HG03342 (cell line): ENCODE results near the gene OTOG.

Experiments used
- ATAC-seq: cut with Tn5 transposase; IDR thresholded peaks from one replicate; pipeline ENCODE4 v1.9.1; 2021; ENCODE audit warnings: mild to moderate bottlenecking, moderate library complexity; ENCODE audit not compliant: unreplicated experiment

Gene OTOG

DNA sequence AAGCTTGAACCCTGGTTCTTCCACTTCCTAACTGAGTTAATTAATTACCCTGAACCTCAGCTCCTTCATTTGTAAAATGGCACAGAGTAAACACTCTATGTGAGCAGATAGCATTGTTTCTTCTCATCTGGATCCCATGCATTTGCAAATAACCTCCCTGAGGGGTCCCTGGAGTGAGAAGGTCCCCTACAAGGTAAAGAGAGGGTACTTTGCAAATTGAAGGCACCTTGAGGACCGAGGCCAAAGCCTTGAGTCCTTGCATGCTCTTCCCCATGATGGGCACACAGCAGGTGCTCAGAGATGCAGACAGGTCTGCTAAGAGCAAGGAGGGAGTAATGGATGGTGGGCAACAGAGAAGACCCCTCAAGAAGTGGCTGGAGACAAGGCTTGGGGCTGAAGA lies 33.2 kb downstream of the OTOG start:
- ATAC-seq = no peak

DNA sequence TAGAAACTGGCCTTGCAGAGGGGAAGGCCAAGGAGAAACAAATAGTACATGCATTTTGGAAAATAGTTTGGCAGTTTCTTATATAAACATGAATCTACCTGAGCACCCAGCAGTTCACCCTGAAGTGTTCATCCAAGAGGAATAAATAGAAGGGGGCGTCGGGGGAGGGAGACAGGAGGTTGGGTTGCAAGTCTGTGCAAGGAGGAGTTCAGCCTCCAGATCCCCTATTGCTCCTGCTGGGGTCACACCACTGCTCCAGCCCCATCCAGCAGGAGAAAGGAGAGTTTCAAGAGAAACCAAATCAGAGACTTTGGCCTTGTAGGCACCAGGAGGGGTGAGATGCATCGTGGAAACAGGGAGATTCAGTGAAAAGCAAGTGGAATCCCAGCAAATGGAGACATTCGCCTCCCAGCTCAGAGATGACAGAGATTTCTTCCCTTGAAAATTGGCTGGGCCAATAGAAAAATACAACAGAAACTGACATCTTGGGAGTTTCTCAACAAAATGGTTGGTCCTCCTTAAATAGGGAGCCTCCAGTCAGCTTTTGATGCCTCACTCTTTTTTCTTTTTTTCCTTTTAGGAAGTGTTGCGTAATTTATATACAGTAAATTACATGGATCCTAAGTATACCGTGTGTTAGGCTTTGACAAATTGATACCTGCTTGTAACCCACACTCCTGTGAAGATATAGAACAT lies 34.1 kb downstream of the OTOG start:
- ATAC-seq = no peak

GRCh38 chr11:17581732-17582053 lies 34.6 kb downstream of the OTOG start:
- ATAC-seq = no peak

DNA sequence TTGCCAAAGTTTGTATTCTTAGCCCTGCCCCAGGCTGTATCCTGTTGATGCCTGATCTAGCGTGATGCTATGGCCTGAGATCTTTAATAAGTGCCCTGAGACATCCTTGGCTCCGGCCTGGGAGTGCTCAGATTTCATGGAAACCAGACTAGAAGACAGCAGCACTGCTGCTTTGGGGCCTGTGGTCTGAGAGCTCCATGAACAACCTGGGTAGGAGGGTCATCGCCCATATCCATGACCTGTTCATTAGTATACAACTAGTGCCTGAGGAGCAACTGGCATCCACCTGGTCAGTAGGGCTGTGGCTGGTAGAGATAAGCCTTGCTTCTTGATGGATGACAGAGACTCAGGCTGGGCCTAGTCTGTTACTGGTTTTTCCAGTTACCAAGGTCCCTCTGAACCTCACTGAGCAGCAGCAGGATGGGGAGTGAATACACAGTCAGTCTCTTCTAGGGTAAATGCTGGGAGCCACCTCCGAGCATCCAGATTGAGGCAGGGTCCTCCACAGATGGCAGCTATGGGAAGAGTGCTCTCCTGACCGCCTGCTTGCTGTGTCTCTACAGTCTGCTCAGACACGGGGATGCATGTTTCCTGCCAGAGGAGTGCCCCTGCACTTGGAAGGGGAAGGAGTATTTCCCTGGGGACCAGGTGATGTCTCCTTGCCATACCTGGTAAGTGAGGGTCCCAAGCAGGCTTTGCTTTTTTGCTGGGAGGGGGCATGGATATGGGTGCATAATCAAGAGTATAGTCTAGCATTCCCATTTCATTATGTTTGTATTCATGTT lies 39.0 kb downstream of the OTOG start:
- ATAC-seq = no peak

DNA sequence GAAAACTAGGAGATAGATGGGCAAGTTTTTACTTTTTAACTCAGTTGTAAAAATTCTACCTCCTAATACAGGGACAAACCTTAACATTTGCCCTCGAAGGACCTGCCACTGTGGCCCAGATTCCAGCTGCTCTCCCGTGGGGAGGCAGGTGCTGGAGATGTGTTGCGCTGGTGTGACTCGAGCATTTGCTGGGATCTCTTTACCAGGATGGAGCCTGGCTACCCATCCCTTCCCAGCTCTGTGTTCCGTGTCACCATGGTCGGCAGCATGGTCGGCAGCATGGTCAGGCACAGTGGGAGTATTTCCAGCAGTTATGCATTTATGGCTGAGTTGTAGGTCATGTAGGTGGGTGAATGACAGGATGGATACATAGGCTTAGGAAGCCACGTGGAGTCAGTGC lies 41.1 kb downstream of the OTOG start:
- no peak for ATAC-seq

GRCh38 chr11:17588721-17589120 lies 41.7 kb downstream of the OTOG start:
- no peak for ATAC-seq

GRCh38 chr11:17590463-17590862 lies 43.4 kb downstream of the OTOG start:
- ATAC-seq = no peak

DNA sequence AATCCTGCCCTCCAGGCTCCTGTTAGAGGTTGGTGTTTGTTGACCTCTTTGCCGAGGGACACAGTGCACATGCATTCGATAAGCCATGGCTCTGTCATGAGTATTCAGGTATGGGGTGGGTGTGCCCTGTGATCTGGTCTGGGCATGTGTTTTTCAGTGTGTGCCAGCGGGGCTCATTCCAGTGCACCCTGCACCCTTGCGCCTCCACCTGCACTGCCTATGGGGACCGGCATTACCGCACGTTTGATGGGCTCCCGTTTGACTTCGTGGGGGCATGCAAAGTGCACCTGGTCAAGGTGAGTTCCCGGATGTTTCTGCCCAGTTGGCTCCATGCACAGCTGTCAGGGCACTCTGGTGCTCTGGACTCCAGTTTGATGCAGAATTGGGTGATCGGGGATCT lies 44.2 kb downstream of the OTOG start:
- ATAC-seq = no peak

GRCh38 chr11:17593466-17594245 lies 46.6 kb downstream of the OTOG start:
- ATAC-seq = no peak

DNA sequence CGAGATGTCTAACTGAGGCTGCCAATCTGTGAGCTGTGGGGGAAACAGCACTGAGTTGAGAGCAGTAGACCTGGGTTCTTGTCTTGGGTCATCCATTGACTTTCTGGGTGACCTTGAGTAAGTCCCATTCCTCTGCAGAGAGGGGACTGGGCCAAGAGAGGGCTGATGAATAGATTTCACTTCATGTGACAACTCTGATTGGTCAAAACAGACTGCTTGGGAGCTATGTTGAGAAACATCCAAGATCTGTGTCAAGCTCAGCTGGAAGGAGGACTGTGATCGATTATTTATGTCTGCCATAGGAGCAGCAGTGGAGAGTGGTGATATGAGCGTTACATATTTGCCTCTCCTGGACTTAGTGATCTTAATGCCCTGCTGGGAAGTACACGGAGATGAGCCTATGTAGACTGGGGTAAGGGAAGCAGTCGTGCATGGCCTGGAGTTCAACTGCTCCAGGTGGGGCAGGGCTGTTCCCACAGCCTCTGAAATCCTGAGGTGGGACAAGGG lies 47.7 kb downstream of the OTOG start:
- no peak for ATAC-seq

DNA sequence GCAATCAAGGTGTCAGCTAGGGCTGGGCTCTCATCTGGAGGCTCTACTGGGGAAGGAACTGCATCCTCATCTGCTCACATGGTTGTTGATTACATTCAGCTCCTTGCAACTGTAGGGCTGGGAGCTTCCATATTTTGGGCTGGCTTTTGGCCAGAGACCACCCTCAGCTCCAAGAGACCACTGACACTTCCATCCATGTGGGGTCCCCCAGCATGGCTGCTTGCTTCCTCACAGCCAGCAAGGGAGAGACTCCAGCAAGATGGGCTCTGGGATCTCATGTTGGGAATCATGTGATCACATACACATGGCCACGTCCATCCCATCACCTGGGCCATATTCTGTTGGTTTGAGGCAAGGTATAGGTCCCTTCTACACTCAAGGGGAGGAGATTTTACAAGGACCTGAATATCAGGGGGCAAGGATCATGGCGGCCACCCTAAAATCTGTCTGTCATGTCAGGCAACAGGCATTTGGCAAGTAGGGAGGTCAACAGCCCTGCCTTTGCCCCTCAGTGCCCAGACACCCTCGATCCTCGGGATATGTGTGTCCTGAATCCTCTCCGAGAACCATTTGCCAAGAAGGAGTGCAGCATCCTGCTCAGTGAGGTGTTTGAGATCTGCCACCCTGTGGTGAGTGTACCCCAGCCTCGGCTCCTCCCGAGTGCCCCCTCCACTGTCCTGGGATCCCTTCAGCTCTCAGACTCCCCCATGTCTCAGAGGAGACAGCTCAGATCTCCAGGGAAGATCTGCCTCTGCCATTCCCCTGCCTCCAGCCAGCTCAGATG lies 48.7 kb downstream of the OTOG start:
- ATAC-seq = no peak

DNA sequence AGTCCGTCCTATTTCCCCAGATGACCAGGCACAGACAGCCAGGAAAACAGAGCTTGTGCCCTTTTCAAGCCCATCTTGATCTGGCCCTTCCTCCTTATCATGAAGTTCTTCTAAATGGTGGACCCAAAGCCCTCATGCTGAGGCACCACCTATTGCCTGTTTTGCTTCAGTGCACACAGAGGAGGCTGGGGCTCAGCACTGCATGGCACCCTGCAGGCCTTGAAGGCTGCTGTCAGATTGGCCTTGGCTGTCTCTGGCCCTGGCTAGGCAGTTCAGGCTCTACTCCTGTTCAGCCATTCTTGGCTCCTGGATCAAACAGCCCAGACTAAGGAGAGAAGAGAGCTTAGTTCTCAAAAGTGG lies 49.2 kb downstream of the OTOG start:
- no peak for ATAC-seq

DNA sequence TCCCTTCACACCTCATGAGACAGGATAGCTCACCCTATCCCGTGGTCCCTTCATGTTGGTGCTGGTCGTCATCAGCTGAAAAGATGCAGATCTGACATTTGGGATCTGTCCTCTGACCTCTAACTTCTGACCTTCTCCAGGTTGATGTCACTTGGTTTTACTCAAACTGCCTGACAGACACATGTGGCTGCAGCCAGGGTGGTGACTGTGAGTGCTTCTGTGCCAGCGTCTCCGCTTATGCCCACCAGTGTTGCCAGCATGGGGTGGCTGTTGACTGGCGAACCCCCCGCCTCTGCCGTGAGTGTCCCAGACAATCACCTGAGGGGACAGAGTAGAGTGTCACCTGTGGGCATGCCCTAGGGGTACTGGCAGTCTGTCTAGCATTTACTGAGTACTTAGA lies 49.7 kb downstream of the OTOG start:
- ATAC-seq = no peak

GRCh38 chr11:17597770-17598169 lies 50.7 kb downstream of the OTOG start:
- ATAC-seq = no peak

DNA sequence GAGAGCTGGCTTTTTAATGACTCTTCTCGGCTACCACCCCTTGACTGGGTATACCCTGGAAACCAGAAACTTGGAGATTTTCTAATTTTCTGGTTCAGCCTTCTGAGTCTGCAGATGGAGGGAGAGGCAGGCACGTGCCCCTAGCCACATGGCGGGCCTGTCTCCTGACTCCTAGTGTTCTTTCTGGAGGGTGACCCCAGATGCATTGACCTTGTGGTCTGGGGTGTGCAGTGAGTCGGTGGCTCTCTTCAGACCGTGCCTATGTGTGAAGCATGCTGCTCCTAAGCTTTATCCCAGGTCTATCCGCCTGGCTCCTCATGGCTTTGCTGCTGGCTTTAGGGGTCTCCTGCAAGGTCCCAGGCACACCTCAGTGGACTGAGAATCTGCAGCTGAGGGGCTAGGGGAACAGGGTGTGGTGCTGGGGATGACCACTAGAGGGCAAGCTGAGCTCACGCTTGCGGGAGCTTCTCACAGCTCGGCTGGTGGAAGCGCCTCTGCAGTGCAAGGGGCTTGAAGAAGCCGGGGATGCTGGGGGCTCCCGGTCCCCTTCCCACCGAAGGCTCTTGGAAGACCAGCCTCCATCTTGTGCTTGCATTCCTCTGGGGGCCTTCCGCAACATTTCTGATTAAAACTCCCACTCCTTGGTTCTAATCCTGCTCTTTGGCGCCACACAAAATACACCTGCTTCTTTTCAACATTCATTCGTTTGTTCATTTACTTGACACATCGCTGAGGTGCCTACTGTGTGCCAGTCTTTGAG lies 51.8 kb downstream of the OTOG start:
- peak; percentile 84 for ATAC-seq

- no peak for ATAC-seq
These were observed 52.4 kb downstream of the OTOG start for GRCh38 chr11:17599460-17599925.

GRCh38 chr11:17600316-17601255 lies 53.5 kb downstream of the OTOG start:
- ATAC-seq = no peak

DNA sequence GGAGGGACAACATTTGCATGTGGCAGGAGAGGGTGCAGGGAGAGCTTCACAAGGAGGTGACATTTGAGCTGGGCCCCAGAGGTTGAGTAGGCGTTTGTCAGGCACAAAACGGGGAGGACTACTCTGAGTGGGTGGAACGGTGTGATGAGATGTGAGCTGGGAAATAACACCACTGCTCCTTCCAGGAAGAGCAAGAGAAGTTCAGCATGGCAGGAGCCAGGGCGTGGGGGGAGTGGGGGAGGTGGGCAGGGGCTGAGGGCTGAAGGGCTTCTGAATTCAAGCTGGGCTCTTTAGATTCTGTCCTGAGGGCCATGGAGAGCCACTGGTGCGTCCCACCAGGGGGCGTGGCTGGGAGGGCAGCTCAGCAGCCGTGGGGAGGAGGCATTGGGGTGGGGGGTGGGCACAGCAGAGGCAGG lies 54.2 kb downstream of the OTOG start:
- no peak for ATAC-seq

DNA sequence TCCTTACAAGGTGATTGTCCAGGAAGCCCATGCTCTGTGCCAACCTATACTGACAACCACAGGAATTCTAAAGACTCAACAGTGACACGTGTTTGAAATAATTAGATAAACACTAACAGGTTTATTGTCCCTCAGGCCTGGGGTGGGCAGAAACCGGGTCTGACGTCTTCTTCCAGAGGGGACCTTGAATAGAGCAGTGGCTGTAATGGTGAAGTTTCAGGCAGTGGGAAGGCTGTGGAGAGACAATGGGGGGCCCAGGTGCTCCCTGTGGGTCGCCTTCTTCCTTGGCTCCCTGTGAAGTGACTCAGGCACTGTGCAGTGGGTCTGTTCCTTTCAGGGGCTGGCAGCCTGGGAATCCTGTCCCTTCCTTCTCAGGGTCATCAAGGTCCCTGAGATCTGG lies 54.6 kb downstream of the OTOG start:
- no peak for ATAC-seq
